Ishikawa (cell line): ENCODE results near the gene CTNND2.

Experiments
- CEBPB ChIP-seq: IDR thresholded peaks from 2 replicates; pipeline ENCODE4 v1.6.1; 2012
- CREB1 ChIP-seq: IDR thresholded peaks from 2 replicates; pipeline ENCODE4 v1.6.1; 2012; ENCODE audit warnings: low read depth
- EGR1 ChIP-seq: IDR thresholded peaks from 2 replicates; pipeline ENCODE4 v1.6.1; 2012
- EP300 ChIP-seq: IDR thresholded peaks from 2 replicates; pipeline ENCODE4 v1.6.1; 2012; ENCODE audit warnings: borderline replicate concordance
- FOXM1 ChIP-seq: IDR thresholded peaks from 2 replicates; pipeline ENCODE4 v1.6.1; 2012; ENCODE audit warnings: low read depth, borderline replicate concordance
- NFIC ChIP-seq: IDR thresholded peaks from 2 replicates; pipeline ENCODE4 v1.6.1; 2012
- RAD21 ChIP-seq: IDR thresholded peaks from 2 replicates; pipeline ENCODE4 v1.6.1; 2012; ENCODE audit warnings: low read depth
- REST ChIP-seq: IDR thresholded peaks from 2 replicates; pipeline ENCODE4 v1.6.1; 2012; ENCODE audit warnings: low read depth, mild to moderate bottlenecking
- TAF1 ChIP-seq: IDR thresholded peaks from 2 replicates; pipeline ENCODE4 v1.6.1; 2012; ENCODE audit warnings: low read depth, mild to moderate bottlenecking
- TCF12 ChIP-seq: IDR thresholded peaks from 2 replicates; pipeline ENCODE4 v1.6.1; 2012; ENCODE audit warnings: low read depth
- TEAD4 ChIP-seq: IDR thresholded peaks from 2 replicates; pipeline ENCODE4 v1.6.1; 2012
- YY1 ChIP-seq: IDR thresholded peaks from 2 replicates; pipeline ENCODE4 v1.6.1; 2012; ENCODE audit warnings: low read depth
- ZBTB7A ChIP-seq: IDR thresholded peaks from 2 replicates; pipeline ENCODE4 v1.6.1; 2012; ENCODE audit warnings: low read depth
- TF ChIP-seq, protein P1 (sequence below): IDR thresholded peaks from 2 replicates; pipeline ENCODE4 v1.6.1; 2012
- TF ChIP-seq, protein P2 (sequence below): IDR thresholded peaks from 2 replicates; pipeline ENCODE4 v1.6.1; 2012

The CTNND2 gene

DNA sequence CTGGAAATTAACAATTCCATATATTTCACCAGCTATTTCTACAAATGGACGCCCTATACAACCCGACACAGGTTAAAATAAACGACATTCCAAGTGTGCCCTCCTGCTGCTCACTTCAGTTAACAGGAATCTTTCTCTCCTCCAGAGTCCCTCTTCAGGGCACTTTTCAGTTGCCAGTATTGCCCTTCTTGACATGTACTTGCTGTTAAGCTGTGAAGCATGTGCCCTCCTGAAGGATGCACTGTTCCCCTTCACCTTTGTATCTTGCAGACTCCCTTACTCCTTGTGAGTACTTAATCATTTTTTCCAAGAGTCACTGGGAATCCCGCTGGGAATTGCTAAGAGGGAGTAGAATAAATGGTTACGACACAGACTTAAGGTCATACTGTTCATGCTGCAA lies 364.1 kb downstream of the CTNND2 start:
- TF ChIP-seq RAD21 (no peak), FOXM1 (no peak), ZBTB7A (no peak), TCF12 (no peak), TAF1 (no peak)
- TF ChIP-seq, protein P1, sequence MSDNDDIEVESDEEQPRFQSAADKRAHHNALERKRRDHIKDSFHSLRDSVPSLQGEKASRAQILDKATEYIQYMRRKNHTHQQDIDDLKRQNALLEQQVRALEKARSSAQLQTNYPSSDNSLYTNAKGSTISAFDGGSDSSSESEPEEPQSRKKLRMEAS: no peak
- TF ChIP-seq, protein P2, sequence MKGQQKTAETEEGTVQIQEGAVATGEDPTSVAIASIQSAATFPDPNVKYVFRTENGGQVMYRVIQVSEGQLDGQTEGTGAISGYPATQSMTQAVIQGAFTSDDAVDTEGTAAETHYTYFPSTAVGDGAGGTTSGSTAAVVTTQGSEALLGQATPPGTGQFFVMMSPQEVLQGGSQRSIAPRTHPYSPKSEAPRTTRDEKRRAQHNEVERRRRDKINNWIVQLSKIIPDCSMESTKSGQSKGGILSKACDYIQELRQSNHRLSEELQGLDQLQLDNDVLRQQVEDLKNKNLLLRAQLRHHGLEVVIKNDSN: no peak

GRCh38 chr5:11531811-11532555 lies 372.3 kb downstream of the CTNND2 start:
- TF ChIP-seq ZBTB7A (no peak), EGR1 (no peak), RAD21 (no peak), EP300 (no peak), FOXM1 (no peak), TEAD4 (no peak), CEBPB (no peak), TAF1 (no peak), CREB1 (no peak)
- TF ChIP-seq, protein P1: no peak
- TF ChIP-seq, protein P2: no peak

- TF ChIP-seq FOXM1 (no peak), ZBTB7A (no peak), CREB1 (no peak), YY1 (no peak), RAD21 (no peak), TCF12 (no peak), EGR1 (no peak), EP300 (no peak), NFIC (no peak), TEAD4 (no peak)
- TF ChIP-seq, protein P1: no peak
Measured at GRCh38 chr5:11528720-11529119, 375.5 kb downstream of the CTNND2 start.

DNA sequence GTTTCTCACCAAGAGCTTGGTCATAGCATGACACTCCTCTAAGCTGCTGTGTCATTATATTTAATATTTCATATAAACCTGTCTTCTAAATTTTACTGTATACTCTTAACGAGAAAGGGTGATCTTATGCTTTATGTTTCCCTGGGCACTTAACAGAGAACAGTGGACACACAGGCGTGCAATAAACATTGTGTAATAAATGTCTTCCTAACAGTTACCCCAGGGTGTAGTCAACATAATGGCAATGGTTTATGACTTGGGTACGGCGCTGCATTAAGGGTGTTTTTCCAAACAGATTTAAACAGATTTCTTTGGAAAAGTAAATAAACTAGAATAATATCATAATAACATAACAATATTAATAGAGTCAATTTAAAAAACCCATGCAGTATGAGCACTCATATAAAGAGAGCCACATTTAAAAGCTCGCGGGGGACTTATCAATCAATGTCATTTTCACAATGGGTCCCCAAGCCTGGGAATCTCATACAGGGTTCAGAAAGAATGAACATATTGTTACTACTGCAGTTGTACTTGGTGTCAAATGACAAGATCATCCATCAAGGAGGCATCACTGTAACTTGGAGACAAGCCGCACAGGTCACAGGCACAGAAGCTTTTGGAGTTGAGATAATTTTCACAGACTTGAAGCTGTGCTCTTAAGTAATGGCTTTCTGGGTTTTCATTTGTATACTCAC lies 376.4 kb downstream of the CTNND2 start:
- TF ChIP-seq YY1: no peak
- TF ChIP-seq, protein P1: no peak
- TF ChIP-seq RAD21: no peak
- TF ChIP-seq NFIC: no peak
- TF ChIP-seq CEBPB: no peak
- TF ChIP-seq EP300: no peak
- no peak for TF ChIP-seq EGR1

GRCh38 chr5:11525020-11525419 lies 379.2 kb downstream of the CTNND2 start:
- TF ChIP-seq CEBPB: no peak
- no peak for TF ChIP-seq TAF1
- no peak for TF ChIP-seq RAD21
- no peak for TF ChIP-seq TCF12

DNA sequence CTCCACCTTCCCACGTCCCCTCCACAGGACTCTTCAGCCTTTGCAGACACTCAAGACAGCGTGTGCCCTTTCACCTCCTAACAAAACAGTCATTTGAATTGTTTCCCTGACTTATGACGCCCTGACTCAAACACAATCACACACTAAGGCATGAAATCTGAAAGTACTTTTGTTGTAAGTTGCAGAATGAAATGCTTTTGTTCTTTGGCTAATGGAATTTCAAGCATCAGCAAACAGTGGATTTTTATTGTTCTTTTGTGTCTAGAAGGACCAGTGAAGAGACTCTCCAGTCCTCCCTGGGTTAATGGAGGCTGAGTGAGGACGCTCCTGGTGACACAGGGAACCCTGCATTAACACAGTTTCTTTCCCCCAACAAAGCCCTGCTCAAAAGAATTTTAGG lies 380.1 kb downstream of the CTNND2 start:
- TF ChIP-seq YY1: no peak

DNA sequence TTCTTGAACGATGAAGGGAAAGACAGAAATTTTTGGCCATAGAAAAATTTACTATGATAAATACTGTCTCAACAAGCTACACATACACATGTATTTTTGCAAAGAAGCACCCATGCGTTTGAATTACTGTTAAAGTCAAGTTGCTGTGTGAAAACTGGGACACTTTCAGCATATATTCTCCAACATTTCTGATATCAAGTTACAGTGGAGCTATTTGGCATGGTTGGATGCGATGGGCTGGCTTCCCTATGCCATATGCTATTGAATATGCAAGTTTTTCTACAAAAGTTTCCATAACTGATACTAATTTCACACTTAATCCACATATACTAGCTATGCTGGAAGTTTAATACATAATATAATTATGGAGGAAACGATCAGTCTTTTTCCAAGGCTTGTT lies 381.4 kb downstream of the CTNND2 start:
- TF ChIP-seq, protein P1: no peak
- TF ChIP-seq RAD21: no peak
- TF ChIP-seq CREB1: no peak
- TF ChIP-seq TAF1: no peak
- TF ChIP-seq EP300: no peak
- TF ChIP-seq, protein P2: no peak
- no peak for TF ChIP-seq FOXM1
- no peak for TF ChIP-seq CEBPB
- TF ChIP-seq EGR1: no peak
- no peak for TF ChIP-seq NFIC

DNA sequence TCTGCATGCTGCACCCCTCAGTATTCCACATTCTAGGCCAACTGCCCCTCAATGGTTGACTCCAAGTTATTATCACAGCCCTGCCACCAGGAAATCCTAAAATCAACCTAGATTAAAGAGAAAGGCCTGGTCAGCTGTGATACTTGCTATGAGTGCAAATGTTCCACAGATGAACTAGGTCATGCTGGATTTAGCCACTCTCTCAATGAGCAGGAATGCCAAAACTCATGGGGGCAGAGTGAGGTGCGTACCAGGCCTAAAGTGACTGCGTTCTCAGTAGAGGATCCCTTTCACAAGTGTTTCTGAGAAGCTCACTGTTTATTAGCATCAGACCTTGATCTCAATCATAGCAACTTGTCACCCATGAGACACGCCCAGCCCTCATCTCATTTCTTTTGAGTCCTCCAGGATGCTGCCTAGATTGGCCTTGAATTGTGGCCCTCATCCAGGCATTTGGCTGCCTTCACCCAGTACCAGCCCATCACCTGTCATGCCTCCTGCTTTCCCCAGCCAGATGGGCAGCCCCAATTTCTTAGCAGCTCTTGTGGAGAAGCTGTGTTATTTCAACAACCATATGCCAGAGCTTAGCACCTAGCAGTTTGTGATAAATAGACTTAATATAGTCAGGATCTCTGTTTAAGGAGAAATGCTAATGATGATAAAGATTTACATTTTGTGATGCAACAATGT lies 383.9 kb downstream of the CTNND2 start:
- TF ChIP-seq RAD21 (no peak), TCF12 (no peak), REST (no peak), EGR1 (no peak), FOXM1 (no peak), YY1 (no peak), NFIC (no peak), EP300 (no peak), CREB1 (no peak)
- TF ChIP-seq, protein P1: no peak
- TF ChIP-seq, protein P2: no peak
